HCT116 (cell line): ENCODE results near the gene IQGAP2.

ENCODE experiments used
- ELF1 ChIP-seq: IDR thresholded peaks from 2 replicates; pipeline ENCODE4 v1.6.1; 2012; ENCODE audit warnings: low read depth, borderline replicate concordance
- SRF ChIP-seq: IDR thresholded peaks from 2 replicates; pipeline ENCODE4 v1.6.1; 2012; ENCODE audit warnings: low read depth

DNA sequence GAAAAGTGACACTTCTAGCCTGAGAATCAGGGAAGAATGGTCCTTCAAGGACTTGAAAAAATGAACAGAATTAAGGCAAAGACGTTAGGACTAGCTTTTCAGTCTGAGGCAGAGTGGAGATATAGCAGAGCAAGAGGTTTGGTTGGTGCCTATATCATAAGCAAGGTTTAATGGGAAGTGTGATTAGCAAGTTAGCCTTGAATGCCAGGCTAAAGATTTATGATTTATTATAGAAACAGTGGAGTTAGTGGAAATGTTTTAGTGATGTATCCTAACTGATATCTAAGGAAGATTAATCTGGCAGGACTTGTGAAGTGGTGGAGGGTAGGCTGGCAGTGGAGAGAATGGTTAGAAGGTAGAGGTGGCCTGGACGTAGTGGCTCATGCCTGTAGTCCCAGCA lies 213.1 kb downstream of the IQGAP2 start:
- TF ChIP-seq ELF1 (no peak), SRF (no peak)
